ENCODE data around the gene F11.

- TF ChIP-seq CTCF (IDR thresholded peaks at IDR 0.05; ENCODE audit: low read depth, low read length) (no peak), EZH2phosphoT487 (IDR thresholded peaks at IDR 0.05; ENCODE audit: low read depth) (no peak)
Measured at GRCh38 chr4:186216465-186217024, 49.4 kb upstream of the F11 start.

Data from OCI-LY3 (cell line).